Stimulated activated CD4-positive, alpha-beta T cell treated with anti-CD3 and anti-CD28 coated beads, TNF-alpha, amount 100 ng/mL, for 4 hours (primary cell): Measurements from ENCODE around the gene ESR1.

Experiments
- DNase-seq, 3 experiments: peaks; one replicate each; pipeline ENCODE4 v3.0.0-alpha.2; 2020; ENCODE audit warnings: low read depth in 3 of 3

The ESR1 gene

GRCh38 chr6:152173321-152173720 lies 365.8 kb downstream of the ESR1 start:
- DNase-seq, result no peak

- DNase-seq, result no peak
Observed at GRCh38 chr6:152173957-152174356, 366.5 kb downstream of the ESR1 start.

DNA sequence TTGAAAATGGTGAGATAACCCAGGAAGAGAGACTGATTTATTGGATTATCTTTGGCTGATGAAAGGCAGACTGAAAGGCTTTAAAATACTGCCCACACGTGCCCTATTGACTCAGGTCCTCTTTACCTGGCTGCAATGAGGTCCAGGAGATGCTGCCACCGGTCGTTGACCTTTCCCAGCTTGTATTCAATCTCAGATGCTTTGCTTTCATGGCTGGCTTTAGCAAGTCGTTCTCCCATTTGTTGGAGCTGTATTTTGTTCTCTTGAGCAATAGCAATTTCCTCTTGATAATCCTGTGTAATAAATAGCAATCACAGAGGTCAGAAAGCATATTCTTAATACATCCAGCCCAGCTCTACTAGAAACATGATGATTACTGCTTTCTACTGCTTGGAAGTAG lies 368.8 kb downstream of the ESR1 start:
- no peak for DNase-seq
